GM12878 (cell line): ENCODE data around the gene SERF1B. TPM values are rescaled to one million over a fixed set of nuclear protein-coding genes. Genes with fewer than 3 reads are reported as not detected.
"Not testable (repeated sequence)": the region's sequence is repeated elsewhere in the genome, so short reads cannot be mapped to it uniquely, and the experiment has no call there.

Experiments
- ATAC-seq: fragments of 200-7000 bp; cut with Tn5 transposase; 3 replicates; pipeline ENCODE4 v1.9.1; 2020; ENCODE audit warnings: mild to moderate bottlenecking, moderate library complexity
- Bru-seq: library from RNA; stranded (reverse); fragments of 400-500 nt; gene quantifications from one replicate; lab custom pipeline; 2021; lab: Mats Ljungman, UMichigan
- BruChase-seq, 2 experiments: library from RNA; stranded (reverse); fragments of 400-500 nt; gene quantifications; one replicate each; lab custom pipeline; 2021; lab: Mats Ljungman, UMichigan
- BruUV-seq: library from RNA; stranded (reverse); fragments of 400-500 nt; replicated peaks from 2 replicates; lab custom pipeline; 2021; lab: Mats Ljungman, UMichigan
- CTCF ChIA-PET: fragments of 300-600 bp; sonication (Branson Sonifier 250); formaldehyde crosslinking; extraction: SDS; loops from one replicate; lab custom pipeline; 2021; ENCODE audit warnings: inconsistent platforms; lab: Yijun Ruan, JAX
- POLR2A ChIA-PET: fragments of 350-600 bp; formaldehyde crosslinking; extraction: SDS; loops from one replicate; lab custom pipeline; 2021; ENCODE audit warnings: inconsistent platforms; lab: Charles Lee
- RAD21 ChIA-PET: fragments of 300-600 bp; sonication (Branson Sonifier 250); formaldehyde crosslinking; loops from one replicate; lab custom pipeline; 2023; ENCODE audit warnings: antibody characterized with exemption; ENCODE audit not compliant: unreplicated experiment; lab: Charles Lee
- SMC1A ChIA-PET: fragments of 300-600 bp; sonication (Branson Sonifier 250); formaldehyde crosslinking; loops from one replicate; lab custom pipeline; 2023; ENCODE audit not compliant: unreplicated experiment, uncharacterized antibody; lab: Charles Lee
- DNase-seq: peaks from one replicate; pipeline ENCODE4 v3.0.0-alpha.2; 2011; ENCODE audit warnings: low read depth, low spot score
- FAIRE-seq: peaks from 3 replicates; lab custom pipeline; 2011; peaks lifted over from hg19 to GRCh38; lab: Jason Lieb, UNC
- H2AFZ ChIP-seq: 2 replicates; pipeline ENCODE4 v1.6.0; 2011; ENCODE audit warnings: low read depth, low read length, control low read depth; ENCODE audit not compliant: control insufficient read depth
- H3K27ac ChIP-seq: 2 replicates; pipeline ENCODE4 v1.5.1; 2011; ENCODE audit warnings: control low read depth; ENCODE audit not compliant: control insufficient read depth, insufficient read depth
- H3K27me3 ChIP-seq, 2 experiments: replicated peaks in 1 of 2; 2 replicates each; pipeline versions ENCODE4 v1.6.0 to v1.6.1; 2011; ENCODE audit warnings: low read length in 1 of 2; ENCODE audit not compliant: control insufficient read depth in 2 of 2, insufficient read depth in 2 of 2
- H3K36me3 ChIP-seq, 2 experiments: 2 replicates each; pipeline ENCODE4 v1.5.1; 2011; ENCODE audit warnings: low read length in 1 of 2; ENCODE audit not compliant: control insufficient read depth in 2 of 2, insufficient read depth in 2 of 2
- H3K4me1 ChIP-seq: 2 replicates; pipeline ENCODE4 v1.6.1; 2011; ENCODE audit warnings: mild to moderate bottlenecking, low read length, moderate library complexity, mixed read lengths; ENCODE audit not compliant: control insufficient read depth, insufficient read depth
- H3K4me2 ChIP-seq: 2 replicates; pipeline ENCODE4 v1.6.0; 2011; ENCODE audit warnings: control low read depth; ENCODE audit not compliant: control insufficient read depth, insufficient read depth
- H3K4me3 ChIP-seq: fragments of 200-600 bp; sonication (generic); 2 replicates; pipeline ENCODE4 v1.5.1; 2016
- H3K79me2 ChIP-seq: 2 replicates; pipeline ENCODE4 v1.6.0; 2011; ENCODE audit warnings: low read length; ENCODE audit not compliant: control insufficient read depth, insufficient read depth
- H3K9ac ChIP-seq: 2 replicates; pipeline ENCODE4 v1.8.0; 2011; ENCODE audit warnings: low read length, control low read depth, mixed read lengths; ENCODE audit not compliant: control insufficient read depth, insufficient read depth
- H3K9me3 ChIP-seq: replicated peaks from 3 replicates; pipeline ENCODE4 v1.5.1; 2011; ENCODE audit warnings: mild to moderate bottlenecking, low read length; ENCODE audit not compliant: control insufficient read depth, insufficient read depth
- H4K20me1 ChIP-seq: 2 replicates; pipeline ENCODE4 v1.6.0; 2011; ENCODE audit not compliant: control insufficient read depth, insufficient read depth
- WGBS: methylation state at CpG from one replicate; pipeline ENCODE4 v1.1.6; 2016; ENCODE audit warnings: low lambda C conversion rate; ENCODE audit not compliant: insufficient replicate concordance, insufficient coverage; ENCODE audit errors: missing lambda C conversion rate; 5-methylcytosine and 5-hydroxymethylcytosine counted together
- in situ Hi-C: fragments of 300-500 bp; cut with MboI; formaldehyde crosslinking; loops from 9 replicates; pipeline ENCODE4 v1.14.3; 2018; ENCODE audit warnings: mixed read lengths
- intact Hi-C: fragments of 100-400 bp; cut with micrococcal nuclease; formaldehyde crosslinking; loops from one replicate; pipeline ENCODE4 v1.14.2; 2022; ENCODE audit not compliant: unreplicated experiment
- long read RNA-seq, 2 experiments: library from polyadenylated mRNA; unstranded; transcript quantifications; one replicate each; pipeline ENCODE4 v2.0.0, GENCODE V29; 2019 to 2020
- polyA minus RNA-seq, 3 experiments: library from RNA; depleted of rRNA, polyadenylated mRNA; stranded (reverse); fragments of >200 nt; gene quantifications; 2 replicates each; pipeline ENCODE4 v1.2.3, GENCODE V29; 2011
- polyA plus RNA-seq, 11 experiments: library from polyadenylated mRNA; depleted of rRNA in 4 of 11; unstranded in 6 of 11; stranded (reverse) in 5 of 11; fragments of >200 nt; fragmentation: Nextera tagmentation in 4 of 11; fragmentation: Illumina TruSeq in 1 of 11; extraction: Ambion mirVana in 4 of 11; extraction: Trizol in 1 of 11; gene quantifications; 1 replicate in 1 of 11; 2 replicates in 10 of 11; pipeline versions ENCODE4 v1.2.1 to v1.2.3, GENCODE V29; 2011 to 2016; ENCODE audit warnings: inconsistent platforms in 2 of 11, missing spikeins in 2 of 11, low read depth in 1 of 11
- total RNA-seq, 4 experiments: library from RNA; depleted of rRNA in 3 of 4; stranded (reverse); fragments of >200 nt in 3 of 4; fragmentation: Illumina TruSeq in 1 of 4; extraction: Trizol in 1 of 4; gene quantifications; 2 replicates each; pipeline versions ENCODE4 v1.2.1 to v1.2.3, GENCODE V29; 2013 to 2021

SERF1B gene
- 26.0 and 37.3 TPM in 2 replicates for total RNA-seq (2013; cell fraction: nucleolus; rRNA removed)
- total RNA-seq (2014; rRNA removed) (24.7 and 24.9 TPM in 2 replicates), total RNA-seq (2014; rRNA removed; fragmentation: Illumina TruSeq; extraction: Trizol) (34.5 and 40.4 TPM in 2 replicates), total RNA-seq (2021) (18.5 and 20.7 TPM in 2 replicates), polyA plus RNA-seq (2011; rRNA removed) (31.4 and 39.9 TPM in 2 replicates), polyA plus RNA-seq (2014; fragmentation: Illumina TruSeq; extraction: Trizol) (27.2 and 38.9 TPM in 2 replicates), polyA plus RNA-seq (2014; fragmentation: Nextera tagmentation; extraction: Ambion mirVana) (10 to 100 TPM; 33.6 to 42.2 TPM), polyA plus RNA-seq (2014; rRNA removed) (35.7 and 36.6 TPM in 2 replicates), polyA plus RNA-seq (2016; fragmentation: Nextera tagmentation; extraction: Ambion mirVana) (10 to 100 TPM; 35.3 to 35.5 TPM), polyA minus RNA-seq (2011; rRNA and poly(A)+ RNA removed) (10.1 and 11.3 TPM in 2 replicates), Bru-seq, nascent RNA (percentile 55 among the genes with signal in this experiment), BruChase-seq, experiment 1, labeled RNA remaining after a 6-hour chase (percentile 51 among the genes with signal in this experiment), BruChase-seq, experiment 2, labeled RNA remaining after a 2-hour chase (percentile 52 among the genes with signal in this experiment)
- polyA plus RNA-seq (2011; ENCODE audit: low read depth): 8.4 TPM
- 17.6 and 21.6 TPM in 2 replicates for polyA plus RNA-seq (2011; cell fraction: cytosol; rRNA removed)
- 18.9 and 25.7 TPM in 2 replicates for polyA plus RNA-seq (2011; cell fraction: nucleus; rRNA removed)
- 15.6 and 15.7 TPM in 2 replicates for polyA plus RNA-seq (2012)
- 8.2 and 11.2 TPM in 2 replicates for polyA minus RNA-seq (2011; cell fraction: cytosol; rRNA and poly(A)+ RNA removed)
- 8.6 and 19.3 TPM in 2 replicates for polyA minus RNA-seq (2011; cell fraction: nucleus; rRNA and poly(A)+ RNA removed)
- long read RNA-seq, experiment 1, partial matches to known transcripts: 0 of 5 reads
- long read RNA-seq, experiment 1, other reads (novel, unspliced or antisense): 0 of 5 reads
- long read RNA-seq, experiment 2, transcript SERF1B-207 (3 exons, 433 nt): major isoform, 17 of 40 reads
- long read RNA-seq, experiment 2, transcript SERF1B-202 (3 exons, 703 nt): minor isoform, 11 of 40 reads
- long read RNA-seq, experiment 2, partial matches to known transcripts: 4 of 40 reads
- long read RNA-seq, experiment 2, other reads (novel, unspliced or antisense): 6 of 40 reads

DNA sequence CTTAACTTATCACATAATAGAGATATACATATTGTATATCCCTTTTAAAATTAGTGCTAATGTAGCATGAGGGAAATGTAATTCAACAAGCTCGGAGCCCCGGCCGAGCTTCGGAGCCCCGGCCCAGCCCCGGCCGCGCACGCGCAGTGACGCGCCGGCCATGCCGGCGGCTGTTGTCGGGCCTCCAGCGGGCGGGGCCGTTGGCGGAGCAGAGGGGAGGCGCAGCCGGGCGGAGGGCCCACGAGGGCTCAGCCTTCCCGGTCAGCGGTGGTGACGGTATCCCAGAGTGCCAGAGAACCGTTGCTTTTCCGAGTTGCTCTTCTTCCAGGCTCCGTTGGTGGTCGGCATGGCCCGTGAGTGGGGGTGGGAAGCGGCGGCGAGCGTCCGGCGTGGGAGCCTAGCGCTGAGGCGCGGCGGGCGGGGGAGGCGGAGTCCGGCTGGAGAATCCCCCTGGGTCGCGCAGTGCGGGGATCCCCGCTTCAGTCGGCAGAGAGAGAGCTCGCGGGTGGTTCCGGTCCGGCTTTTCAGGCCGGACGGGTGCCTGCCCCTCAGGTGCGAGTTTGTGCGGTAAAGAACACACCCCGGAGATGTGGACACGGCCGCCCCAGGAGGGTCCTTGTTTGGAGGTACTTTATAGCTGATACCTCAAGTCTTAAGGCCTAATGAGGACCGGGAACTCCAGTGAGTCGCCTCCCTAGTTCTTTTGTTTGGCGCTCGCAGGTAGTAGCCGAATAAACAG lies at the start of gene SERF1B:
Gene SERF1B (plus strand): TSS at position 146 of the 739 bp plus-strand sequence. CDS start 201 bp downstream, at position 347.
- H3K4me2 ChIP-seq, H3K27ac ChIP-seq, BruUV-seq, POLR2A ChIA-PET, H3K27me3 ChIP-seq, SMC1A ChIA-PET, RAD21 ChIA-PET, H3K79me2 ChIP-seq, CTCF ChIA-PET, H4K20me1 ChIP-seq, intact Hi-C loops, DNase-seq, H3K36me3 ChIP-seq, FAIRE-seq, H3K9me3 ChIP-seq, H3K4me3 ChIP-seq, H3K4me1 ChIP-seq, H2AFZ ChIP-seq, H3K9ac ChIP-seq, in situ Hi-C loops: not testable (repeated sequence)
- no CpG with 5 or more reads among the region's 66 CpGs for WGBS
- ATAC-seq: peak; percentile 96

- H3K4me3 ChIP-seq, intact Hi-C loops, POLR2A ChIA-PET, H3K4me2 ChIP-seq, H3K36me3 ChIP-seq, in situ Hi-C loops, ATAC-seq, H3K27me3 ChIP-seq, H4K20me1 ChIP-seq, SMC1A ChIA-PET, H3K4me1 ChIP-seq, H2AFZ ChIP-seq, CTCF ChIA-PET, BruUV-seq, DNase-seq, RAD21 ChIA-PET, H3K9ac ChIP-seq, H3K27ac ChIP-seq, H3K9me3 ChIP-seq, H3K79me2 ChIP-seq, FAIRE-seq: not testable (repeated sequence)
- WGBS: no CpG with 5 or more reads among the region's 2 CpGs
Observed at GRCh38 chr5:69991713-69992112, 33.3 kb upstream of the SERF1B start.

DNA sequence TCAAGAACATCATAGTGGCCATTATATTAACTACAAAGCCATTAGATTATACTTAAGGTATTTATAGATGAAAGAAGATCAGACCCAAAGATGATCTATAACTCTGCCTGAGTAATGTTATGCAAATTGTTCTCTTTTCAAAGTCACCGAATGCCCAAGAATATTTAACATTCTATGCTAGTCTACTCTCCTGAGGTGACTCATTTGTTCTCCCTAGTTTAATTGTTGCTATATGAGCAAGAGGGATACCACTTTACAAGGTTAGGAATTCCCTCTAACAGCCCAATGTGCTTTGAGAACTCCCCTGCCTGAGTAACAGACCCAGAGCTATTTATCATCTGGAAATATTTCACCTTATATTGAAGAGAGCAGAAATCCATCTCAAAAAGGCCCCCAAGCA lies 29.5 kb upstream of the SERF1B start:
- WGBS: no CpG with 5 or more reads among the region's 1 CpG

More for the DNA sequence above, 29.5 kb upstream of the SERF1B start:
- H3K9ac ChIP-seq, POLR2A ChIA-PET, SMC1A ChIA-PET, H3K4me1 ChIP-seq, H4K20me1 ChIP-seq, H3K9me3 ChIP-seq, CTCF ChIA-PET, in situ Hi-C loops, H3K27me3 ChIP-seq, FAIRE-seq, H3K4me2 ChIP-seq, intact Hi-C loops, H2AFZ ChIP-seq, DNase-seq, H3K27ac ChIP-seq, RAD21 ChIA-PET, H3K36me3 ChIP-seq, H3K4me3 ChIP-seq, H3K79me2 ChIP-seq, ATAC-seq, BruUV-seq: not testable (repeated sequence)
